Thoracic aorta (tissue), 2 donors: ENCODE measurements around the gene MCCD1. TPM values are rescaled to one million over a fixed set of nuclear protein-coding genes. Genes with fewer than 3 reads are reported as not detected.

ENCODE experiments used
- ATAC-seq: fragments of 150-250 bp; one replicate; pipeline ENCODE4 v1.8.0; 2017; ENCODE audit warnings: low read depth; ENCODE audit not compliant: insufficient number of reproducible peaks, low FRiP score
- DNase-seq: peaks from one replicate; pipeline ENCODE4 v3.0.0-alpha.2; 2020; ENCODE audit warnings: low spot score
- H3K27ac ChIP-seq, 2 donors: fragments of 200-600 bp; sonication (generic); 1 replicate in 1 of 2; 2 replicates in 1 of 2; pipeline ENCODE4 v1.5.1; 2016; ENCODE audit warnings: mild to moderate bottlenecking in 2 of 2, moderate library complexity in 2 of 2
- H3K27me3 ChIP-seq: fragments of 200-600 bp; sonication (generic); replicated peaks from 2 replicates; pipeline ENCODE4 v1.6.0; 2016; ENCODE audit warnings: mild to moderate bottlenecking; ENCODE audit not compliant: insufficient read depth
- H3K36me3 ChIP-seq: fragments of 200-600 bp; sonication (generic); one replicate; pipeline ENCODE4 v1.5.1; 2016
- H3K4me1 ChIP-seq, 2 donors: fragments of 200-600 bp; sonication (generic); 1 replicate in 1 of 2; 2 replicates in 1 of 2; pipeline versions ENCODE4 v1.5.1 to v1.6.0; 2016; ENCODE audit warnings: low read depth in 2 of 2, mild to moderate bottlenecking in 1 of 2; ENCODE audit not compliant: control insufficient read depth in 1 of 2
- H3K4me3 ChIP-seq: fragments of 200-600 bp; sonication (generic); 2 replicates; pipeline ENCODE4 v1.5.1; 2016; ENCODE audit warnings: mild to moderate bottlenecking
- H3K9me3 ChIP-seq: fragments of 200-600 bp; sonication (generic); 2 replicates; pipeline ENCODE4 v1.5.1; 2016
- total RNA-seq, 2 donors: library from RNA; depleted of rRNA; stranded (reverse); fragments of >200 nt; gene quantifications; one replicate each; pipeline versions ENCODE4 v1.1.0 to v1.2.3, GENCODE V29; 2016
- TF ChIP-seq, protein P1 (sequence below): fragments of 200-600 bp; sonication (generic); IDR thresholded peaks from one replicate; pipeline ENCODE4 v1.5.1; 2019; ENCODE audit warnings: antibody characterized with exemption

The MCCD1 gene
- total RNA-seq, 2 donors from 2014 or later = not detected

- TF ChIP-seq, protein P1, sequence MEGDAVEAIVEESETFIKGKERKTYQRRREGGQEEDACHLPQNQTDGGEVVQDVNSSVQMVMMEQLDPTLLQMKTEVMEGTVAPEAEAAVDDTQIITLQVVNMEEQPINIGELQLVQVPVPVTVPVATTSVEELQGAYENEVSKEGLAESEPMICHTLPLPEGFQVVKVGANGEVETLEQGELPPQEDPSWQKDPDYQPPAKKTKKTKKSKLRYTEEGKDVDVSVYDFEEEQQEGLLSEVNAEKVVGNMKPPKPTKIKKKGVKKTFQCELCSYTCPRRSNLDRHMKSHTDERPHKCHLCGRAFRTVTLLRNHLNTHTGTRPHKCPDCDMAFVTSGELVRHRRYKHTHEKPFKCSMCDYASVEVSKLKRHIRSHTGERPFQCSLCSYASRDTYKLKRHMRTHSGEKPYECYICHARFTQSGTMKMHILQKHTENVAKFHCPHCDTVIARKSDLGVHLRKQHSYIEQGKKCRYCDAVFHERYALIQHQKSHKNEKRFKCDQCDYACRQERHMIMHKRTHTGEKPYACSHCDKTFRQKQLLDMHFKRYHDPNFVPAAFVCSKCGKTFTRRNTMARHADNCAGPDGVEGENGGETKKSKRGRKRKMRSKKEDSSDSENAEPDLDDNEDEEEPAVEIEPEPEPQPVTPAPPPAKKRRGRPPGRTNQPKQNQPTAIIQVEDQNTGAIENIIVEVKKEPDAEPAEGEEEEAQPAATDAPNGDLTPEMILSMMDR = no peak
These were observed 2.7 kb upstream of the MCCD1 start for GRCh38 chr6:31525932-31526591.

DNA sequence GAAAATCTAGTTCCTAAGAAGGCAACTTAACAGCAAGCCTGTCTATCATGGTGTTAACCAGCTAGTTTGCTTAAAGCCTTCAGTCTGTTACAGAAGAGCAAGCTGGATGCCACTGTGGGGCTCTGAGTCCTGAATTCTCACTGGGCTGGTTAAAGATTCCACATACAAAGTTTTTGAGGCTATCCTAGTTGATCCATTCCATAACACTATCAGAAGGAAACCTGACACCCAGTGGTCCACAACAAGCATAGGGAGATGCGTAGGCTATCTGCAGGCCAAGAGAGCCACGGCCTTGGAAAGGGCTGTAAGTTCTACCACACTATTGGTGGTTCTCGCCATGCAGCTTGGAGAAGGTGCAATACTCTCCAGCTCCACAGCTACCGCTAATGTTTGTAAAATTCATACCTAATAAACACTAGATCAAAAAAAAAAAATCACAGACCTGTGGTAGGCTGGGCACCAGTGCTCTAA is 420 bp upstream of the MCCD1 start:
- H3K4me3 ChIP-seq = no peak overlapping the region
- no peaks in the 10 kb centered on the region for H3K4me1 ChIP-seq
- peaks cover 24% of the 10 kb centered on the region for H3K36me3 ChIP-seq
- DNase-seq = no peak
- TF ChIP-seq, protein P1 = no peak
- no peaks in the 10 kb centered on the region for H3K27me3 ChIP-seq
- H3K27ac ChIP-seq = no peak overlapping the region
- no peak for ATAC-seq
- H3K9me3 ChIP-seq = no peaks in the 10 kb centered on the region

More at GRCh38 chr6:31525932-31526591, 2.7 kb upstream of the MCCD1 start:
- no peak overlapping the region for H3K27ac ChIP-seq
- no peak for DNase-seq
- no peak overlapping the region for H3K4me3 ChIP-seq
- no peaks in the 10 kb centered on the region for H3K4me1 ChIP-seq
- H3K27me3 ChIP-seq = no peaks in the 10 kb centered on the region
- H3K36me3 ChIP-seq = peaks cover 15% of the 10 kb centered on the region
- no peak for ATAC-seq
- H3K9me3 ChIP-seq = no peaks in the 10 kb centered on the region

GRCh38 chr6:31529329-31530150 is 778 bp downstream of the MCCD1 start:
- Histone ChIP-seq H3K27me3 (no peaks in the 10 kb centered on the region), H3K36me3 (peaks cover 35% of the 10 kb centered on the region), H3K9me3 (no peaks in the 10 kb centered on the region), H3K4me1 (no peaks in the 10 kb centered on the region), H3K4me3 (no peak overlapping the region), H3K27ac (no peak overlapping the region)
- TF ChIP-seq, protein P1 = no peak
- ATAC-seq (no peak), DNase-seq (no peak)

DNA sequence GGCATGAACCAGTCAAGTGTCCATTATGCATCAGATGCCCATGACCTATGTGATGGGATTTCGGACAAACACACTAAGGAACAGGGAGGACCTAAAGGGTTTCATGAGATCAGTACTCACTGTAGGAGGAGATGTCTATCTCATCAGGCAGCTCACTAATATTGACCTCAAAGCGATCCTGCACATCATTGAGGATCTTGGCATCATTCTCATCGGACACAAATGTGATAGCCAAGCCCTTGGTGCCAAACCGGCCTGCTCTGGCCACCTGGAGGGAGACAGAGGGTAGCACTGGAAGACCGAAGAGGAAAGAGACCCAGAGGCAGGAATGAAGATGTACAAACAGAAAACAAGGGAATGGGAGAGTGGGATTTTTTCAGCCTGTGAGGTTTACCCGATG is 1.9 kb downstream of the MCCD1 start:
- peaks cover 46% of the 10 kb centered on the region for H3K36me3 ChIP-seq
- no peaks in the 10 kb centered on the region for H3K27me3 ChIP-seq
- H3K4me3 ChIP-seq = no peak overlapping the region

GRCh38 chr6:31531162-31531561 is 2.4 kb downstream of the MCCD1 start:
- no peak overlapping the region for H3K27ac ChIP-seq
- no peak for ATAC-seq
- H3K27me3 ChIP-seq = no peaks in the 10 kb centered on the region
- H3K36me3 ChIP-seq = peaks cover 51% of the 10 kb centered on the region
- H3K4me3 ChIP-seq = no peak overlapping the region
- H3K4me1 ChIP-seq = no peaks in the 10 kb centered on the region
- TF ChIP-seq, protein P1 = no peak
- no peak for DNase-seq
- no peaks in the 10 kb centered on the region for H3K9me3 ChIP-seq

More for the DNA sequence above, 1.9 kb downstream of the MCCD1 start:
- no peak overlapping the region for H3K27ac ChIP-seq
- H3K4me1 ChIP-seq = no peaks in the 10 kb centered on the region
- TF ChIP-seq, protein P1 = no peak
- DNase-seq = no peak
- H3K9me3 ChIP-seq = no peaks in the 10 kb centered on the region
- no peak for ATAC-seq
